Measurements from ENCODE around the gene OTOP3.

OTOP3 gene

DNA sequence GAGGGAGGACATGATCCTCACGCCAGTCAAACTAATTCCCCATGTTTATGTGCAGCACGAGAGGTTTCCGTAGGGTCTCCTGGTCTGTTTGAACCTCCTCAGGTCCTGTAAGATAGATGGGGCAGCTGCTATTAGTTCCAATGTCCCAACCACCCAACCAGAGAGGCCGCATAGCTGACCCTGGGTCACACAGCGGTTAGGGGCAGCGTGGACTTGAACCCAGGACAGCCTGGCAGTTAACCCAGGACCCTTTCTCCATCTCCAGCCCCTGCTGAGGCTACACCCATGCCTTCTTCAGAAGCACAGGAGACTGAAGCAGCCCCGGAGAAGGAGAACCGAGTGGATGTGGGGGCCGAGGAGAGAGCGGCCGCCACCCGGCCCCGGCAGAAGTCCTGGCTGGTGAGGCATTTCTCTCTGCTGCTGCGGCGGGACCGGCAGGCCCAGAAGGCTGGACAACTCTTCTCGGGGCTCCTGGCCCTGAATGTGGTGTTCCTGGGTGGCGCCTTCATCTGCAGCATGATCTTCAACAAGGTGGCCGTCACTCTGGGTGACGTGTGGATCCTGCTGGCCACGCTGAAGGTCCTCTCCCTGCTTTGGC, 5.5 kb downstream of the OTOP3 start:
- TF ChIP-seq, protein P1, sequence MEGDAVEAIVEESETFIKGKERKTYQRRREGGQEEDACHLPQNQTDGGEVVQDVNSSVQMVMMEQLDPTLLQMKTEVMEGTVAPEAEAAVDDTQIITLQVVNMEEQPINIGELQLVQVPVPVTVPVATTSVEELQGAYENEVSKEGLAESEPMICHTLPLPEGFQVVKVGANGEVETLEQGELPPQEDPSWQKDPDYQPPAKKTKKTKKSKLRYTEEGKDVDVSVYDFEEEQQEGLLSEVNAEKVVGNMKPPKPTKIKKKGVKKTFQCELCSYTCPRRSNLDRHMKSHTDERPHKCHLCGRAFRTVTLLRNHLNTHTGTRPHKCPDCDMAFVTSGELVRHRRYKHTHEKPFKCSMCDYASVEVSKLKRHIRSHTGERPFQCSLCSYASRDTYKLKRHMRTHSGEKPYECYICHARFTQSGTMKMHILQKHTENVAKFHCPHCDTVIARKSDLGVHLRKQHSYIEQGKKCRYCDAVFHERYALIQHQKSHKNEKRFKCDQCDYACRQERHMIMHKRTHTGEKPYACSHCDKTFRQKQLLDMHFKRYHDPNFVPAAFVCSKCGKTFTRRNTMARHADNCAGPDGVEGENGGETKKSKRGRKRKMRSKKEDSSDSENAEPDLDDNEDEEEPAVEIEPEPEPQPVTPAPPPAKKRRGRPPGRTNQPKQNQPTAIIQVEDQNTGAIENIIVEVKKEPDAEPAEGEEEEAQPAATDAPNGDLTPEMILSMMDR (IDR thresholded peaks at IDR 0.05; ENCODE audit: low read depth, low read length) = no peak
- no peak for DNase-seq (ENCODE audit: low read depth in 2 of 2)
- H3K4me3 ChIP-seq (replicated peaks in 1 of 2; ENCODE audit: low read depth in 2 of 2, low read length in 2 of 2) = no peak overlapping the region

DNA sequence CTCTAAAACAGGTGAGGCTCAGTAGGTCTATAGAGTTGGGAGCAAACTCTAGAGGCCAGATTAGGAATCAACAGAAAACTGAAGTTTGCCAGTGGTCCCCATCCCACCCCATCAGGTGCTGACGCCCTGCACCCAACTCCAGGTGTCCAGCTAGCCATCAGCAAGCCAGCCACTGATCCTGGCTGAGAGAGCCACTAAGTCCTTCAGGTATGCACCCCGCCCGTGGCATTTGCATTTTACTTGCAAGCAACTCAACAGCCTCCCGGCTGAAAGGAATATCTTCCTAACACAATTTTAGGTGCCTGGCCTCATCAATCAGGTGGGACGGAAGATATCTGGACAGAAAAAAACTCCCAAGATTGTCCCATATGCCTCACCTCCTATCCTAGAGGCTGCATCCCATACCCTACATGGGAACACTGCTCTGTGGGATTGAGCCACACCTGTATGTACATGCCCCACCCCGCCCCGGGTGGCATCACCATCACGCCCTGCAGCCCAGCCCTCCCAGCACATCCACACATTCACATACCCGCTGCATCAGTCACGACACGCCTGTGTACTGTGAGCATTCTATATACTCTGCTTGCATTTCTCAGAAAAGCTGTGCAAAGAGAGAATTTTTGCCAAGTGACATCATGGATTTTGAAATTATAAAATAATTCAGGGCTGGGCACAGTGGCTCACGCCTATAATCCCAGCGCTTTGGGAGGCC, 8.3 kb downstream of the OTOP3 start:
- H3K4me3 ChIP-seq (replicated peaks in 1 of 2; ENCODE audit: low read depth in 2 of 2, low read length in 2 of 2) = no peak overlapping the region
- TF ChIP-seq, protein P1 (IDR thresholded peaks at IDR 0.05; ENCODE audit: low read depth, low read length) = no peak
- no peak for DNase-seq (ENCODE audit: low read depth in 2 of 2)

DNA sequence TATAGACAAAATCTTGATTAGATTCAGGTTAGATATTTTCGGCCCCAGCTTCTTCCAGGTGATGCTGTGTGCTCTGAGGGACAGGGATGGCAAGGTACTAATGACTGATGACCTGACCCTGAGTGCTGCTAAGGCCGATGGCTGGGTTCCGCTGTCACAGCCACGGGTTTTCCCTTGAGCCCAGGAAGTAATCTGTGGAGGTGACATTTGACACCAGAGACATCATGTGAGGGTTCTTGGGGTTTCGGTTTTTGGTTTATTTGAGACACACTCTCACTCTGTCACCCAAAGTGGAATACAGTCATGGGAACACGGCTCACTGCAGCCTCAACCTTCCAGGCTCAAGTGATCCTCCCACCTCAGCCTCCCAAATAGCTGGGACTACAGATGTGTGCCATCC, 9.8 kb downstream of the OTOP3 start:
- no peak overlapping the region for H3K4me3 ChIP-seq (replicated peaks in 1 of 2; ENCODE audit: low read depth in 2 of 2, low read length in 2 of 2)
- TF ChIP-seq, protein P1 (IDR thresholded peaks at IDR 0.05; ENCODE audit: low read depth, low read length) = no peak
- no peak for DNase-seq (ENCODE audit: low read depth in 2 of 2)

DNA sequence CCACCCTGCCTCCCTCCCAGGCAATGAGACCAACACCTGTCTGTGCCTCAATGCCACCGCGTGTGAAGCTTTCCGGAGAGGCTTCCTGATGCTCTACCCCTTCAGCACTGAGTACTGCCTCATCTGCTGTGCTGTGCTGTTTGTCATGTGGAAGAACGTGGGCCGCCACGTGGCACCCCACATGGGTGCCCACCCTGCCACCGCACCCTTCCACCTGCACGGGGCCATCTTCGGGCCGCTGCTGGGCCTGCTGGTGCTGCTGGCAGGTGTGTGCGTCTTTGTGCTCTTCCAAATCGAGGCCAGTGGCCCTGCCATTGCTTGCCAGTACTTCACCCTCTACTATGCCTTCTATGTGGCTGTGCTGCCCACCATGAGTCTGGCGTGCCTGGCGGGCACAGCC, 10.9 kb downstream of the OTOP3 start:
- DNase-seq (ENCODE audit: low read depth in 2 of 2) = no peak
- TF ChIP-seq, protein P1 (IDR thresholded peaks at IDR 0.05; ENCODE audit: low read depth, low read length) = no peak
- H3K4me3 ChIP-seq (replicated peaks in 1 of 2; ENCODE audit: low read depth in 2 of 2, low read length in 2 of 2) = no peak overlapping the region

DNA sequence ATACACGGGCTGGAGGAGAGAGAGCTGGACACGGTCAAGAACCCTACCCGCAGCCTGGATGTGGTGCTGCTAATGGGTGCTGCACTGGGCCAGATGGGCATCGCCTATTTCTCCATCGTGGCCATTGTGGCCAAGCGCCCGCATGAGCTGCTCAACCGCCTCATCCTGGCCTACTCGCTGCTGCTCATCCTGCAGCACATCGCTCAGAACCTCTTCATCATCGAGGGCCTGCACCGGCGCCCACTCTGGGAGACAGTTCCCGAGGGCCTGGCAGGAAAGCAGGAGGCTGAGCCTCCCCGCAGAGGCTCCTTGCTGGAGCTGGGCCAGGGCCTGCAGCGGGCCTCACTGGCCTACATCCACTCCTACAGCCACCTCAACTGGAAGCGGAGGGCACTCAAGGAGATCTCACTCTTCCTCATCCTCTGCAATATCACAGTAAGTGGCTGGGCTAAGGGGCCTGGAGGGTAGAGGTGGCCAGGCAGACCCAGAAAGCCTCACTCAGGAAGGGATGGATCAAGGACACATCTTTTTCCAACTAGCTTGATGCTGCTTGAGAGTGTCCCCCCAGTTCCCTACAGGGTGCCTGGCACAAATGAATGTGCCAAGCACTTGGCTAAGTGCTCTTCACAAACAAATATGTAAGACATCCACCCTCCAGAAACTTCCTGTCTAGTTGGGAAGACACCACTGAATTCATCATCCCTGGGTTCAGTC, 11.5 kb downstream of the OTOP3 start:
- DNase-seq (ENCODE audit: low read depth in 2 of 2) = no peak
- H3K4me3 ChIP-seq (replicated peaks in 1 of 2; ENCODE audit: low read depth in 2 of 2, low read length in 2 of 2) = no peak overlapping the region
- TF ChIP-seq, protein P1 (IDR thresholded peaks at IDR 0.05; ENCODE audit: low read depth, low read length) = no peak

DNA sequence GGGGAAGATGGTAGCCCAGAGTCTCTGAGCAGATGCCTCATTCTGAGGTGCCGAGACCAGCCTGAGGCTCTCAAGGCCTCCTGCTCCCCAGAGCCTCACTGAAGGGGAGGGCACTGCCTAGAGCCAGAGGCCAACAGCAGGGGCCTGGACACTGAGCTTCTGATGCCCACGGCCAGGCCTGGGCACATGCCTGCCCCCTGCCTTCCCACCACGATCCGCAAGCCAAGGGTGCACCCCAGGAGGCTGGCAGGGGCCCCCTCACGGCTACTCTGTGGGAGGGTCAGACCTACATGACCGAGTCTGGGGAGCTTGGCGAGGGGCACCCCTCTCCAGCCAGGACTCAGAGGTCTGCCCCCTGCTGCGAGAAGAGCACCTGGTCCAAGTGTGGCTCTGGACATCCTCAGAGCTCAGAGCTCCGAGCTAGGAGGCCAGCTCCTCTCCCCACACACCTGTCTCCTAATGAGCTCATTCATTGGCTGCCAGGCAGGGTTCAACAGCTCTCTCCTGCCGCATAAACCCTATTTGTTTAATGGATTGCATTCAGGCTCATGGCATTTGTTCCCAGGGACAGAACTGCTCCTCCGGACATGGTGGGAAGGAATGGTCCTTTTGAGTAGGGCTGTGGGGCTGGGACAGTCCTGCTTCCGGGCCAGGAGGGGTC, 13.9 kb downstream of the OTOP3 start:
- DNase-seq (ENCODE audit: low read depth in 2 of 2) = no peak
- TF ChIP-seq, protein P1 (IDR thresholded peaks at IDR 0.05; ENCODE audit: low read depth, low read length) = no peak
- H3K4me3 ChIP-seq (replicated peaks in 1 of 2; ENCODE audit: low read depth in 2 of 2, low read length in 2 of 2) = no peak overlapping the region

Measured in cardiac fibroblast (primary cell).